ENCODE results near the gene LRRC73.
A peak's percentile ranks its signal among the peaks of the same experiment; 100 is the strongest.
"Not testable (repeated sequence)": the region's sequence is repeated elsewhere in the genome, so short reads cannot be mapped to it uniquely, and the experiment has no call there.

The LRRC73 gene

DNA sequence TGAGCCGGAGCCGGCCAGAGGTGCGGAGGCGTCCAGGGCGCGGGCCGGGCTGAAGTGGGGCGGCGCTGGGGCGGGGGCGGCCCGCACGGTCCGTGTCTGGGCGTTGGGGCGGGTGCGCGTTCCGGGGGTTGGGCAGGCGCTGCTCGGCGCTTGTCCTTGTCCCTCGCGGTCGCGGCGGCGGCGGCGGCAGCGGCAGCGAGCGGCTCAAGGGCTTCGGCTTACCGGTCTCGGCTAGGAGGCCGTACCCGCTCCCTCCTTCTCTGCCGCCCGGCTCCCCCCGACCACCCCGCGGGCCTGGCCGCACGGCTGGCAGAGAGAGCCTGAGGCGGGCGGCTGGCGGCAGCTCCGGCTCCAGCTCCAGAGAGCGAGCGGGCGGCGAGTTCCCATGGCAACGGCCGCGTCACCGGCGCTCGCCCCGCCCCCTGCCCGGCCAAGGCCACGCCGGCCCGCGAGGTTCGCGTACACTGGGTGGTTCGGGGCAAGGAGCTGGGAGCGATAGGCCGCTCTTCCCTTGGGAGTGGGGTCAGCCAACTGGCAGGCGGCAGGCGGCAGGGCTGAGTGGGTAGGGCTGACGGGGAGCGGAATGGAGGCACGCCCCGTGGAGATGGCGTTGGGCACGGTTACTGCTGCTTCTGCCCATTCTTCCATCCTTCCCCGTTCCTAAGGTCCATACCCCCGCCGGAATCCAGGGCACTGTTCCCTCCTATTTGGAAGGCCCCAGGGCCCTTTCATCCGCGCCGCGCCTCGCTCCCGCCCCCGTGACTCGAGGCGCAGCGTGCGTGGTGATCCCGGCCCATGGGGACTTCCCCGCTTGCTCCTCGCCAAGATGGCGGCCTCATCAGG is at the start of gene LRRC73:
TSS of gene LRRC73 (minus strand) at position 363 of the 843 bp plus-strand sequence. CDS start 561 bp downstream, outside the sequence.
- DNase-seq = peak; percentile 94

DNA sequence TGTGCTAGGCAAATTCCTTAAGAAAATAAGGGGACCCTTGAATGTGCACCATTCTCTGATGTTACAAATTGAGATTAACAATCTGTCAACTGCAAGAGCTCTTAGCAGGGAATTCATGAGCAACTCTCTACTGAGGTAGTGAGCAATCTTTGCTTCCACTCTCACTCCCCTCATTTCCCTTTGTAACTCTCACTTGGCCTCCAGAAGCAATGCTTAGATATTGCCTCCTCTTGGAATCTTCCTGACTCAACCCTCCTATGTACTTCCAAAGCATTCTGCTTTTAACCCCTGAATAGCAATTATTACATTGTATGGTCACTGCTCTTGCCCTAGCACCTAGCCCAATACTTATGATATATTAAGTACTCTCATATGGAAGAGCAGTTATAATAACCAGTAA is 49.2 kb upstream of the LRRC73 start:
- DNase-seq = no peak

DNA sequence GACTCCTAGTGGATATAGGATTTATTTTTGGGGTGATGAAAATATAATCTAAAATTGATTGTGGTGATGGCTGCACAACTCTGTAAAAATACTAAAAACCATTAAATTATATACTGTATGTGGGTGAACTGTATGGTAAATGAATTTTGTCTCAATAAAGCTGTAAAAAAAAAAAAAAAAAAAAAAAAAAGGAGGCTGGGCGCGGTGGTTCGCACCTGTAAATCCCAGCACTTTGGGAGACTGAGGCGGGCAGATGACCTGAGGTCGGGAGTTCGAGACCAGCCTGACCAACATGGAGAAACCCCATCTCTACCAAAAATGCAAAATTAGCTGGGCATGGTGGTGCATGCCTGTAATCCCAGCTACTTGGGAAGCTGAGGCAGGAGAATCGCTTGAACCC is 47.5 kb upstream of the LRRC73 start:
- DNase-seq = not testable (repeated sequence)

DNA sequence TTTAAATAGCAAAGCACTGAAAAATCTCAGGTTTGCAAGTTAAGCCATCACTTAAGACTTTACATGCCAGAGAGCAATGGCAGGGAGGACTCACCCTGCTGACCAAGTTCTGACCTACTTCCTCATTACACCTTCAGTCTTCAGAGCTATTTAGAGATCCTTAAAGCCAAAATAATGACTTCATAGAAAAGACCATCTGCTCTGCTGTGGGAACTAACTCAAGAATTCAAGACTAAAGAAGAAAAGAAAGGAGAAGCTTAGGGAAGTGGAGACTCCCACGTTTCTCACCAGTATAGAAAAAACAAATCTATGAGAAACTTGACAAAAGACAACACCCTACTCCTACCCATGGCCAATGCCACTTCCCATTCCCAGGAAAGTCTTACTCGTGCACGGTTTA is 37.1 kb upstream of the LRRC73 start:
- no peak for DNase-seq

- DNase-seq = no peak
Observed at GRCh38 chr6:43544461-43544860, 34.3 kb upstream of the LRRC73 start.

DNA sequence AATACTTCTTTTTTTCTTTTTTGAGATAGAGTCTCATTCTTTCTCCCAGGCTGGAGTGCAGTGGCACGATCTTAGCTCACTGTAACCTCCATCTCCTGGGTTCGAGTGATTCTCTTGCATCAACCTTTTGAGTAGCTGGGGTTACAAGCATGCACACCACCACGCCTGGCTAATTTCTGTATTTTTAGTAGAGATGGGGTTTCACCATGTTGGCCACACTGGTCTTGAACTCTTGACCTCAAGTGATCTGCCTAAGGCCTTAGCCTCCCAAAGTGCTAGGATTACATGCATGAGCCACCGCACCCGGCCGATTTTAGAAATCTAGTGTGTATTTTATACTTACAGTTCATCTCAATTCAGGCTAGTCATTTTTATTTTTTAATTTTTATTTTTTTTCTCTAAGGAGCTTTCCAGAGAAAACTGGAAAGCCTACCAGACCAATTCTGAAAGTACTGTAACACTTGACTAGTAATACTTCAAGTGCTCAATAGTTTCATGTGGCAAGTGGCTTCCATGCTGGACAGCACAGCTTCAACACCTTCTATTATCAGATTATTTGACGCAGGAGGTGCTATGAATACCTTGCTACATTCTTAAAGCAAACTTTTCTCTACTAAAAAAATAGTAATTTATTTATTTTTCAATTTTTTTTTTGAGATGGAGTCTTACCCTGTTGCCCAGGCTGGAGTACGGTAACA is 31.8 kb upstream of the LRRC73 start:
- no peak for DNase-seq

DNA sequence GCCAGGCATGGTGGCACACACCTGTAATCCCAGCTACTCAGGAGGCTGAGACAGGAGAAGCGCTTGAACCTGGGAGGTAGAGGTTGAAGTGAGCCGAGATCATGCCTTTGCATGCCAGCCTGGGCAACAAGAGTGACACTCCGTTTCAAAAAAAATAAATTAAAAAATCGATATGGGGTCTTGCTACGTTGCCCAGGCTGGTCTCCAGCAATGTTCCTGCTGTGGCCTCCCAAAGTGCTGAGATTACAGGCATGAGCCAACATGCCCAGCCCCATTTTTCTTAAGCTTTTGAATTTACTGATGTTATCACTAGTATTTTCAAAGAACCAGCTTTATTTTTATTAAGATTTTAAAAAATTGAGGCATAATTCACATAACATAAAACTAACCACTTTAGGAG is 30.4 kb upstream of the LRRC73 start:
- no peak for DNase-seq

DNA sequence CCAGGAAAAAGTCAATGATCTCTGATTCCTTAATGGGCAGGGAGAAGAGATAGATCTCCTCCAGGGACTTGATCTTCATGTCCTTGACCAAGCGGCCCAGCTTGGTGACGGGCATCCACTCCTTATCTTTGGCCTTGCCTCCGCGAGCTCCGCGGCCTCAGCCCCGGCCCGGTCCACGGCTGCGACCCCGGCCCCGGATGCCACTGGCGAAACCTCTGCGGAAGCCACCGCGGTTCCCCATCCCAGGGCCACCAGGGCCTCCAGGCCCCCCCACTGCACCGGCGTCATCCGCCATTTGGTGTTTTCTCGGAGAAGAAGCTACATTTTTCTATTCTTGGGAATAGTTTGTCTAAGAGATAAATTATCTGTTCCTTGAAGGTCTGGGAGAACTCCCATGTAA is 29.3 kb upstream of the LRRC73 start:
- DNase-seq = not testable (repeated sequence)

- not testable (repeated sequence) for DNase-seq
Observed at GRCh38 chr6:43538986-43539385, 28.8 kb upstream of the LRRC73 start.

- DNase-seq = no peak
Observed at GRCh38 chr6:43532201-43532600, 22.1 kb upstream of the LRRC73 start.

DNA sequence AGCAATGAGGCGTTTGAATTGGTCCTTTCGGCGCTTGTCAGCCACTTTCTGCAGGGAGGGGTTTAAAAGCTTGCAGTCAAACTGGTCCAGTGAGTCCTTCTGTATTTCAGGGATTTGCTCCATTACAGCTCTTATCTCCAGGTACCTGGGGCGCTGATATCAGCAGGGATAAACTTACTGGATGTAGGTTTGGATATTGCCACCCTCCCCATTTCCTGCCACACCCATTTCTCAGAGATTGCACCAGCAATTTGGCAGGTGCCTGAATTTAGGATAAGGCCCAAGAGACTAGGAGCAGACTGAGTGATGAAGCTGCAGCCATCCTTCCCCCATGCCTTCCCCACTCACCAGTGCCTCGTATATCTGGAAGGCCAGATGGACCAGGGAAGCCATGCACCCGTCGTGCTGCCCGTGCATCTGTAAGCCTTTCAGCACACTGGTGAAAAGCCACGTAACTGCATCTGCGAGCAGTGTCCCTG is 14.4 kb upstream of the LRRC73 start:
- DNase-seq = no peak

GRCh38 chr6:43523284-43523683 is 13.1 kb upstream of the LRRC73 start:
- DNase-seq = no peak

GRCh38 chr6:43522547-43523261 is 12.6 kb upstream of the LRRC73 start:
- DNase-seq = no peak

DNA sequence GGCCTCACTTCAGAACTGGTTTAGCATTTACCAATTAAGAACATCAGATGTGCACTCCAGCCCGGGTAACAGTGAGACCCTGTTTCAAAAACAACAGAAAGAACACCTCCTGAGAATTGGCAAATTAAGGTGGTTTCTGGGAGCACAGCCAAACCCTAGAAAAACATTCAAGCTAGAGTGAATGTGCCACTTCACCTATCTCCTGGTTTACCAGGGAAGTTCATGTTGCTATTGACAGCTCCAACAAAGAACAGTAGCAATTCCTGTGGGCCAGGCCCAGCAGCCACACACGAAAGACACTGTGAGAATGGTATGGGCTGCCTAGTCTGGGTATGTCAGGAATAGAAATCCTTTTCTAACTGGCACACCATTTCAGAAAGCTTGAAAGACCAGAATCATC is 11.7 kb upstream of the LRRC73 start:
- DNase-seq = no peak

GRCh38 chr6:43520097-43520496 is 10.0 kb upstream of the LRRC73 start:
- no peak for DNase-seq

GRCh38 chr6:43517505-43518357 is 7.6 kb upstream of the LRRC73 start:
- no peak for DNase-seq

GRCh38 chr6:43516697-43517504 is 6.8 kb upstream of the LRRC73 start, which contains the start of the genes POLR1C and YIPF3:
TSS of gene POLR1C (plus strand) at chr6:43517089. CDS start at chr6:43517110, 21 bp downstream.
TSS of gene YIPF3 (minus strand) at chr6:43516926. CDS start at chr6:43516807, 119 bp downstream.
- peak; percentile 100 for DNase-seq

GRCh38 chr6:43516367-43516696 is 6.2 kb upstream of the LRRC73 start:
- no peak for DNase-seq

DNA sequence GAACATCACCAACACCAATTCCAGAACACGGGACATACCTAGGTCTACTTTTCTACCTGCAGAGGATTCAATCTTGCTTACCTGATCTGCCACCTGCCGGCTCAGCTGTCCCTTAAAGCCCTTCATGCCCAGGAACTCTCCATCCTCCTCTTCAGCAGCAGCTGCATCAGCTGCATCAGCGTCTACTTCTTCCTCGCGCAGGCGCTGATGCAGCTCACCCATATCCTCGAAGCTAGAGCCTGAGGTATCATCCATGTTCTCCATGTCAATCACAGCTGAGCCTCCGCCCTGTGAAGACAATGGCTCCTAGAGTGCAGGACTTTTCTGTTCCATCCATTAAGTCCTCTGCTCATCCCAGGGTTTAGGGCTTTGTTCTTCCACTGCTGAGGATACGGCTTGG is 5.7 kb upstream of the LRRC73 start:
- no peak for DNase-seq

DNA sequence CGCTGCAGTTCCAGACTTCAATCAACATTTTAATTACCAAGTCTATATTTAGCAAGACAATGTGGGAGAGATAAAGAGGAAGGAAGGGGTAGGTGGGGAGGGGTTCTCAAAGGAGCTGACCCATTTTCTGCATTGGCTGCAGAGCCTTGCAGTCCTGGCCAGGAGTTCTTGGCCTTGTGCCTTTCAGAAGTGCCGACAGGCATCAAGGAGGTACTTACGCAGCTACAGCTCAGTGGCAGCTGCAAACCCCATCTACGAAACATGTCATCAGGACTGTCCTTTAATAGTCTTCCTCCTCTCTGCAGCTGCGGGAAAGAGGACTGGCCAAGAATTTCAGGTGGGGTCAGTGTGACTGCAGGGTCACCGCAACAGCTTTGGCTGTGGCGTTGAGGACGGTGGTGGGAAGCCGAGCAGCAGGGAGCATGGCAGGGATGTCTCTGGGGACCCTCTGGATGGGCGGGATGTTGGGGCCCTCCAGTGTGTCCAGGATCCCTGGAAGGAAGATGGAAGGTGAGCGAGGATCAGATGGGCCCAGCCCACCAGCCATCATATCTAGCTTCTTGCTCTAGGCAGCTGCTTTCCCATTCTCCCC is 1.8 kb upstream of the LRRC73 start:
- DNase-seq = no peak

DNA sequence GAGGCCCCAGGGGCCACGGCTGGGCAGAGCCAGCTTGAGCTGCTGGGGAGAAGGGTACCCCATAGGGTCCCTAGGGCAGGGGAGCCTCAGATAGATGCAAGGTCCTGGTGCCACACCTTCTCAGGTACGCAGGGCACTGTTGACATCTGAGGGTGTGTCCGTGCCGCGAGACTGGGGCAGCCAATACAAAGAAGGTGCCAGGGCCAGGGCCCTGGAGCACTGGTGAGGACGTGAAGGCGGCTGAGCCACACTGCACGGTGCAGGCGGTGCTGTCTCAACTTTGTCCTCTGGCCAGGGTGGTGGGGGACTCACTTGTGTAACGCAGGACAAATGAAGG is 649 bp upstream of the LRRC73 start:
- no peak for DNase-seq
